COLO668 (cell line): ENCODE data around the gene RASL10A.
"Not testable (repeated sequence)": the region's sequence is repeated elsewhere in the genome, so short reads cannot be mapped to it uniquely, and the experiment has no call there.

ENCODE experiments used
- DNase-seq: peaks from one replicate; lab custom pipeline; 2025; ENCODE audit not compliant: unreplicated experiment; lab: John Stamatoyannopoulos, UW

The RASL10A gene

GRCh38 chr22:29315286-29316140 lies at the start of gene RASL10A:
RASL10A (minus strand) TSS chr22:29315697; CDS start chr22:29315246, 451 bp downstream.
- peak; percentile 37 for DNase-seq

- peak; percentile 8 for DNase-seq
Measured at GRCh38 chr22:29359469-29359868, 44.0 kb upstream of the RASL10A start.

GRCh38 chr22:29357193-29357890 lies 41.8 kb upstream of the RASL10A start:
- DNase-seq, result not testable (repeated sequence)

GRCh38 chr22:29353860-29354259 lies 38.4 kb upstream of the RASL10A start:
- DNase-seq, result no peak

- no peak for DNase-seq
Measured at GRCh38 chr22:29353286-29353685, 37.8 kb upstream of the RASL10A start.

GRCh38 chr22:29352778-29353177 lies 37.3 kb upstream of the RASL10A start:
- no peak for DNase-seq

- DNase-seq, result no peak
Measured at GRCh38 chr22:29351891-29352290, 36.4 kb upstream of the RASL10A start.

GRCh38 chr22:29351042-29351441 lies 35.5 kb upstream of the RASL10A start:
- no peak for DNase-seq

- DNase-seq, result no peak
Measured at GRCh38 chr22:29348956-29349355, 33.5 kb upstream of the RASL10A start.

GRCh38 chr22:29348041-29348440 lies 32.5 kb upstream of the RASL10A start:
- no peak for DNase-seq

- no peak for DNase-seq
Measured at GRCh38 chr22:29346659-29347058, 31.2 kb upstream of the RASL10A start.

- DNase-seq, result no peak
Measured at GRCh38 chr22:29345932-29346331, 30.4 kb upstream of the RASL10A start.

- not testable (repeated sequence) for DNase-seq
Measured at GRCh38 chr22:29344889-29345288, 29.4 kb upstream of the RASL10A start.

GRCh38 chr22:29344137-29344536 lies 28.6 kb upstream of the RASL10A start:
- peak; percentile 74 for DNase-seq

GRCh38 chr22:29343313-29343805 lies 27.9 kb upstream of the RASL10A start:
- DNase-seq, result peak; percentile 6

GRCh38 chr22:29342577-29343312 lies 27.2 kb upstream of the RASL10A start:
- DNase-seq, result no peak

GRCh38 chr22:29342177-29342576 lies 26.7 kb upstream of the RASL10A start:
- no peak for DNase-seq

- no peak for DNase-seq
Measured at GRCh38 chr22:29341849-29342127, 26.3 kb upstream of the RASL10A start.

GRCh38 chr22:29341056-29341848 lies 25.8 kb upstream of the RASL10A start:
- no peak for DNase-seq

GRCh38 chr22:29340566-29340965 lies 25.1 kb upstream of the RASL10A start:
- no peak for DNase-seq
